Measurements from ENCODE around the gene PCYT1A.
"Not testable (repeated sequence)": the region's sequence is repeated elsewhere in the genome, so short reads cannot be mapped to it uniquely, and the experiment has no call there.

Gene PCYT1A

DNA sequence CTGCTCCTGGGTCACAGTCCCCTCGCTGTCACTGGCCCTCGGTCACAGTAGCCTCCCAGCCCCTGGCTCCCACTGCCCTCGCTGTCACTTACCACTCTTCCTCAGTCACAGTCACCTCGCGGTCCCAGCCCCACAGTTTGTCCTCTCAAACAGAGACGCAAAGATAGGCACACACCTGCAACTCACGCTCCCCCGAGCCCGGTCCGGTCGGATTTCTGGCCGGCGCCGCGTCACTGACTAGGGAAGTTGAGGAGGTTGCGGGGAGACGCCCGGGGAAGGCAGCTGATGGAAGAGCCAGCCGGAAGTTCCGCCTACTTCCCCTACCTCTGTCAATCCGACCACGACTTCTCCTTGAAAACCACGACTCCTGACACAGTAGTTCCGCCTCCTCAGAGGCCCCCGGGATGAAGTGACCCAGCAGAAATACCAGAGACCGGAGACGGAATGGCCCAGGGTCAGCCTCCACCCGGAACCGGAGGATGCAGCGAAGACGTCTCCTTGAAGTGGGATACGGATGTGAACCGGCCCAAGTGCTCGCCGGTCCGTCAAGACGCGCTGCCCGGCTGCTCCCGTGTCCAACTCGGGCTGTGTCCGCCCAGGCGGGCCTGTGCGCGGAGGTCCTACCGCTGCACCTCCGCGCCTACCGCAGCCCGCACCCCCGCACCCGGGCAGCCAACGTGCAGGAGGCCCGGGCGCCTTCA, at the start of gene PCYT1A:
PCYT1A (minus strand) TSS at position 287 of the 701 bp plus-strand sequence. CDS start 17,195 bp downstream, outside the sequence.
- peak; percentile 75 to 91 for DNase-seq

DNA sequence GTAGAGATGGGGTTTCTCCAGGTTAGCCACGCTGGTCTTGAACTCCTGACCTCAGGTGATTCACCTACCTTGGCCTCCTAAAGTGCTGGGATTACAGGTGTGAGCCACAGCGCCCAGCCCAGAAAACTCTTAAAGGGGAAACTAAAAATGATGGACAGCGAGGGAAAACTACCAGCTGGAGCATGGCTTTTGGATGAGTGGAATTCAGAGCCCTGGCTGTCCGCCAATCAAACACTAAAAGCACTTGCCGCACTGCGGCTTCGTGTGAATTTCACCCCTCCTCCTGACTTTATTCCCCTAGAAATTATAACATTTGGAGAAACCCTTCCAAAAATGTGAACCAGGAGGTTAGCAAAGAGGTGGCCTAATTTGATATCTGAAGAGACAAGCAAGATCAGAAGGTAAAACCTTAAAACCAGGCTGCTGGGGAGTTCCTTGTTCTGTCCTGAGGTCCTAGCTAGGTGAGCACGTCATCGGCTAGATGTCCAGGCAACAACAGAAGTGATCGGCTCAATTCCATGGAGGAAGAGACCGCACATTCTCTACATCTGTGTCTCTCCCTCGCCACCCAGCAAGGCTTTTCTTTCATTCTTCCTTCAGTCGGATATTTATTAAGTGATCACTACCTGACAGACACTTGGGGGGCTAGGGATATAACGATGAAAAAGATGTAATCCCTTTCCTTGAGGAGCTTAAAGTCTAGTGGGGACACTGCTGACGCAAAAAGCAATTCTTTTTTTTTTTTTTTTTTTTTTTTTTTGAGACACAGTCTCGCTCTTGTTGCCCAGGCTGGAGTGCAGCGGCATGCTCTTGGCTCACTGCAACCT, 49.0 kb upstream of the PCYT1A start:
- DNase-seq = no peak

- no peak for DNase-seq
Observed at GRCh38 chr3:196335503-196335948, 48.0 kb upstream of the PCYT1A start.

DNA sequence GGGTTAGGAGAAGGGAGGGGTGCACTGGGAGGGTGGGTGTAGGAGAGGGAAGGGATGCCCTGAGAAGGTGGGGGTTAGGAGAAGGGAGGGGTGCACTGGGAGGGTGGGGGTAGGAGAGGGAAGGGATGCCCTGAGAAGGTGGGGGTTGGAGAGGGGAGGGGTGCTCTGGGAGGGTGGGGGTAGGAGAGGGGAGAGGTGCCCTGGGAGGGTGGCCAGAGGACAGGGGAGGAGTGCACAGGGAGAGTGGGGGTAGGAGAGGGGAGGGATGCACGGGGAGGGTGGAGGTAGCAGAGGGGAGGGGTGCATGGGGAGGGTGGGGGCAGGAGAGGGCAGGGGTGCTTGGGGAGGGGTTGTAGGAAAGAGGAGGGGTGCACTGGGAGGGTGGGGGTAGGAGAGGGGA, 47.5 kb upstream of the PCYT1A start:
- no peak for DNase-seq

- no peak for DNase-seq
Observed at GRCh38 chr3:196332168-196332567, 44.6 kb upstream of the PCYT1A start.

GRCh38 chr3:196327405-196327804, 39.9 kb upstream of the PCYT1A start:
- DNase-seq = no peak

GRCh38 chr3:196326936-196327335, 39.4 kb upstream of the PCYT1A start:
- no peak for DNase-seq

- DNase-seq = no peak
Observed at GRCh38 chr3:196323691-196324090, 36.2 kb upstream of the PCYT1A start.

DNA sequence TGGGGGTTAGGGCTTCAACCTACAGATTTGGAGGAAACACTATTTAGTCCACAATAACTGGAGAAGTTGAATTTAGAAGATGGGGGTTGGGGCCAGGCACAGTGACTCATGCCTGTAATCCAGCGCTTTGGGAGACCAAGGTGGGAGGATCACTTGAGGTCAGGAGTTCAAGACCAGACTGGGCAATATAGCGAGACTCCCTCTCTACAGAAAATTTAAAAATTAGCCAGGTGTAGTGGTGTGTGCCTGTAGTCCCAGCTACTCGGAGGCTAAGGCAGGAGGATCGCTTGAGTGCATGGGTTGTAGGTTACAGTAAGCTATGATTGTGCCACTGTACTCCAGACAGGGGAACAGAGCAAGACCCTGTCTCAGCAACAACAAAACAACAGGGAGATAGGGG, 35.5 kb upstream of the PCYT1A start:
- DNase-seq = no peak

DNA sequence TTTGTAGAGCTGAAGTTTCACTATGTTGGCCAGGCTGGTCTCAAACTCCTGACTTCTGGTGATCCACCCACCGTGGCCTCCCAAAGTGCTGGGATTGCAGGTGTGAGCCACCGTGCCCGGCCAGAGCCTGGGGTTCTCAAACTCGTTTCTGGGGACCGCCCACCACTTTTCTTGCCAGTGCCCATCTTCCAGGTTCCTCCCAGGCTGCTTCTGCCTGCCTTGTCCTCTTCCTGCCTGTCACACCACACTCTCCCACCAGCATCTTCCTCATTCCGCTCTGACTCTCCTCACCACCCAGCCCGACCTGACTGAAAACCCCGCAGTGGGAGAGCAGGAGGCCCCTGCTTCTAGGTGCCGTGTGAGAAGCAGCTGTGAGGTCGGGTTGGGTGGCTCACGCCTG, 33.6 kb upstream of the PCYT1A start:
- no peak for DNase-seq

DNA sequence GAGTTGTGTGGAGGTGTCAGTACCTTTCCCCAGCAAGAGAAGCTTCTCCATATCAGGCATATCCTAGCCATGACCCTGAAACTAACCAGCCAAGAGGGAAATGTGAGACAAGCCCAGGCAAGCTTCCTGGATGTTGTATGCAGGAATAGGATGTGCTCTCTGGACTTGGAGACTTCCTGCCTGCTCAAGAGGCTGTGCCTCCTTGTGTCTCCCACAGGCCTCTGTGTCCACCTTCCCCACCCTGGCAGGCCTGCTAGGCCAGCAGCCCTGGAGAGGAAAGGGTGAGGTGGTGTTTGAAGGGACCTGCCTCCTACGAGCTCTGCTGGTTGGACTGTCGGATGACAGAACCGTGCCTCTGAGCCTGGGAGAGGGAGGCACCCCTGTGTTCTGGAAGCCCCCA, 32.6 kb upstream of the PCYT1A start:
- DNase-seq = no peak

GRCh38 chr3:196317687-196318467, 30.4 kb upstream of the PCYT1A start, which contains the start of gene DYNLT2B:
Gene DYNLT2B, minus strand, starts transcription at chr3:196318240. Its CDS starts 88 bp downstream, at chr3:196318152.
- peak; percentile 63 to 82 for DNase-seq

- not testable (repeated sequence) for DNase-seq
Observed at GRCh38 chr3:196316799-196317686, 29.5 kb upstream of the PCYT1A start.

GRCh38 chr3:196315821-196316220, 28.3 kb upstream of the PCYT1A start:
- no peak for DNase-seq

GRCh38 chr3:196314597-196314996, 27.1 kb upstream of the PCYT1A start:
- no peak for DNase-seq

- DNase-seq = not testable (repeated sequence)
Observed at GRCh38 chr3:196314086-196314485, 26.6 kb upstream of the PCYT1A start.

DNA sequence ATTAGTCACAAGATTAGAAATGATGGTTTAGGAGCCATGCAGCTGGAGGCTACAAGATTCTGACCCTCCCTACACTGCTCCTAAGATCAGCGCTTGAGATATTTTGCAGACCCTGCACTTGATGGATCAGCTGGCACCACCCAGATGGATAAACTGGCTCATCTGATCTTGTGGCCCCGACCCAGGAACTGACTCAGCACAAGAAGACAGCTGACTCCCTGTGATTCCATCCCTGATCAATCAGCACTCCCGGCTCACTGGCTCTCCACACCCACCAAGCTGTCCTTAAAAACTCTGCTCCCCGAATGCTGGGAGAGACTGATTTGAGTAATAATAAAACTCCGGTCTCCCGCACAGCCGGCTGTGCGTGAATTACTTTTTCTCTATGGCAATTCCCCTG, 15.4 kb upstream of the PCYT1A start:
- DNase-seq = not testable (repeated sequence)

DNA sequence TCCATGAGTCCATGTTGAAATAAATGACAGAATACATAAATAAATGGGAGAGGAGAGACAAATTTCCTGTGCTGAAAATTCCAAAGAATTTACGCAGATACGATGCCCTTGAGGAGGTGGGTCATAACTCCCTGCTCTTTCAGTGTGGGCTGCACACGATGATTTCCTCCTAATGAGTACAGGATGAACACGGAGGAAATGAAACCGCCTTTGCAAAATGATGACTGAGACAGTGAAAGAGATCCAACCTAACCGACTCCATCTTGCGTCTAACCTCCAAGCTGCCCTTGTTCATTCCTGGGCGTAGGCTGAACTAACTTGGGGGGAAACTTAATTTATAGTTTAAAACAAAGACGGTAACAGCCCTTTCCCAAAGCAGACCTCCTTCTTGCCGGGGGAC, 15.0 kb upstream of the PCYT1A start:
- DNase-seq = not testable (repeated sequence)

DNA sequence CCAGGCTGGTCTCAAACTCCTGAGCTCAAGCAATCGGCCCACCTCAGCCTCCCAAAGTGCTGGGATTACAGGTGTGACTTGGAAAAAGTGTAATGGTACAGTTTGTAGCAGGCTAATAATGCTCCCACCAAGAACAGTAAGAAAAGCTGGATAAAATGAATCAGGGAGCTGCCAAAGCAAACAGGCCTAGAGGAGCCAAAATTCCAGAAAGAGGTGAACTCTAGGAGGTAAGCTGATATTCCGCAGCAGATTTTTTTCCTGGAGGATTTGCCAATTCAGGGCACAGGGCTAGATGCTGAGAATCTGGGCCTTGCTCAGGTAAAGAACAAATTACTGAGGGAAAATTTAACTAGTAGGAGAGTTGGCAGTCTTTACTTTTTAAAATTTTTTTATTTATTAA, 11.0 kb upstream of the PCYT1A start:
- no peak for DNase-seq

DNA sequence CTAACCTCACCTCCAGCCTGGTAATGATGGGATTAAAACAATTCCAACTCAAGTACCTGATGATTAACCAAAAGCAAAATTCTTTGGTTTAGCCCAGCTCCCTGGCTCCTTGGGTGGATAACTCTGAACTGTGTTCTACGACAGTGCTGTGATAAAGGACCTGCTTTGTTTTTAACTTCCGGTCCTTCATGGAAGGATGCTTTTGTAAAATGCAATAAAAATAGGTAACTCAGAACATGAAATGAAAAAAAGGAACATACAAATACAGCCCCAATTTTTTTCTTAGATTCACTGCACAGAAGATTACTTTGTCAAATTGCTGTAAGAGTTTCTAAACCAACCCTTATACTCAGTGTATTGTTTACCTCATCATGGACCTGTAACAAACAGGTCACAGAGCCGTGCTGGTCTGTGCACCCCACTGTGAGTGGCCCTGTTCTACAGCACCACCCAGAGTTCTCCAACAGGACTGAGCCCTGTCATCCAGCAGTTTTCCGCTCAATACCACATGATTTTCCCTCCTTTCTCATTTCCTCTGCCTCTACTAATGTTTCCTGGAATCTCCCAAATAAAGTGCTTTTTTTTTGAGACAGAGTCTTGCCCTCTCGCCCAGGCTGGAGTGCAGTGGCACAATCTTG, 4.9 kb upstream of the PCYT1A start:
- DNase-seq = no peak

- no peak for DNase-seq
Observed at GRCh38 chr3:196288141-196288460, 575 bp upstream of the PCYT1A start.

DNA sequence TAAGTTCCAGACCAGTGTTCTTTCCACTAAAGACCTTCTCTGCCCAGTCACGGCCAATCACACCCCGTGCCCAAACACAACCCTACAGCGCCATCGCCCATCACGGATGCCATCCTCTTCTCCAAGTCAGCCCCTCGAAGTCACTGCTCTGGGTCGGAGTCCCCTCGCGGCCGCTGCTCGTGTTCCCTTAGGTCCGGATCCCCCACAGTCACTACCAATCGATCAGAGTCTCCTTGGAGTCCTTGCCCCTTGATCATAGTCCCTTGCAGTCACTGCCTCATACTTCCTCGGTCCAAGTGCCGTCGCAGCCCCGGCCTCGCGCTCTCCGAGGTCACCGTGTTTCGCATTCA, 461 bp downstream of the PCYT1A start:
- peak; percentile 36 to 65 for DNase-seq
